ENCODE measurements around the gene DTX4.
A peak's percentile ranks its signal among the peaks of the same experiment; 100 is the strongest.

DNA sequence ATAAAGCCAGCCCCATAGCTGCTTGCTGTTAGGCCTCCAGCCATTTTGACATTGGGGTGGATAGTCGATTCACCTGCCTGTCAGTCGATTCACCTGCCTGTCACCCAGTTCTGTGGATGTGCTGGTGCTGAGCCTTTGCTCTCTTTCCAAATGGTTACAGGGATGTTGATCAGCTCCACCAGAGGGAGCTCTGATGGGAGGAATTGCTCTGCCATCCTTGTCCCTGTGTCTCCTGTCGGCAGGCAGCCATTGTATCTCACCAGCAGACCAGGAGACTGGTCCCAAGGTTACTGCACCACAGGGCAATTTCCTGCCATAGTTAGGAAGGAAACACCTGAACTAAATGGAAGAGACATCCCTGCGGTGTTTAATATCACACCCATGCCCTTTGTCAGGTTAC is 34.7 kb downstream of the DTX4 start:
- TF ChIP-seq CTCF (IDR thresholded peaks at IDR 0.05) (peak; percentile 37 to 58 (median 48)), POLR2A (IDR thresholded peaks at IDR 0.05) (no peak), POLR2AphosphoS5 (IDR thresholded peaks at IDR 0.05) (no peak)

Data from upper lobe of left lung (tissue), 4 donors.